Activated CD4-positive, alpha-beta T cell treated with anti-CD3 and anti-CD28 coated beads for 36 hours (primary cell): ENCODE measurements around the gene ZSCAN2. TPM values are rescaled to one million over a fixed set of nuclear protein-coding genes. Genes with fewer than 3 reads are reported as not detected.
"Not testable (repeated sequence)": the region's sequence is repeated elsewhere in the genome, so short reads cannot be mapped to it uniquely, and the experiment has no call there.

ENCODE experiments used
- ATAC-seq: fragments of 200-7000 bp; cut with Tn5 transposase; one replicate; pipeline ENCODE4 v1.10.0; 2021; ENCODE audit warnings: mild to moderate bottlenecking, moderate library complexity
- CTCF ChIA-PET: fragments of 350-600 bp; sonication (Branson Sonifier 250); formaldehyde crosslinking; loops from one replicate; lab custom pipeline; 2021; ENCODE audit warnings: antibody characterized with exemption; lab: Charles Lee
- POLR2A ChIA-PET: fragments of 350-600 bp; sonication (Branson Sonifier 250); formaldehyde crosslinking; loops from one replicate; lab custom pipeline; 2021; ENCODE audit warnings: antibody characterized with exemption, inconsistent platforms; lab: Charles Lee
- DNase-seq: peaks from one replicate; pipeline ENCODE4 v3.0.0-alpha.2; 2020
- H3K27ac Mint-ChIP-seq: one replicate; pipeline ENCODE4 v1.8.0; 2021; ENCODE audit warnings: mixed read lengths
- H3K27me3 Mint-ChIP-seq: one replicate; pipeline ENCODE4 v1.8.0; 2021; ENCODE audit warnings: mixed read lengths
- H3K36me3 Mint-ChIP-seq: one replicate; pipeline ENCODE4 v1.8.0; 2021; ENCODE audit warnings: low read depth, mixed read lengths
- H3K4me1 Mint-ChIP-seq: one replicate; pipeline ENCODE4 v1.8.0; 2021; ENCODE audit warnings: mixed read lengths
- H3K4me3 Mint-ChIP-seq: one replicate; pipeline ENCODE4 v1.8.0; 2021; ENCODE audit warnings: mild to moderate bottlenecking, moderate library complexity, mixed read lengths
- H3K9me3 Mint-ChIP-seq: one replicate; pipeline ENCODE4 v1.8.0; 2021; ENCODE audit warnings: low read depth, mixed read lengths
- intact Hi-C, 2 experiments: fragments of 100-400 bp; cut with DNase I in 1 of 2; cut with micrococcal nuclease in 1 of 2; formaldehyde crosslinking; loops; one replicate each; pipeline versions ENCODE4 v1.14.2 to v1.15.1; 2022 to 2024; cut with DNase I, micrococcal nuclease
- total RNA-seq, 2 experiments: library from RNA; stranded (reverse); gene quantifications; one replicate each; pipeline ENCODE4 v1.2.3, GENCODE V29; 2021

ZSCAN2 gene
- total RNA-seq, 2 experiments from 2014 or later: 5.1 to 5.4 TPM

DNA sequence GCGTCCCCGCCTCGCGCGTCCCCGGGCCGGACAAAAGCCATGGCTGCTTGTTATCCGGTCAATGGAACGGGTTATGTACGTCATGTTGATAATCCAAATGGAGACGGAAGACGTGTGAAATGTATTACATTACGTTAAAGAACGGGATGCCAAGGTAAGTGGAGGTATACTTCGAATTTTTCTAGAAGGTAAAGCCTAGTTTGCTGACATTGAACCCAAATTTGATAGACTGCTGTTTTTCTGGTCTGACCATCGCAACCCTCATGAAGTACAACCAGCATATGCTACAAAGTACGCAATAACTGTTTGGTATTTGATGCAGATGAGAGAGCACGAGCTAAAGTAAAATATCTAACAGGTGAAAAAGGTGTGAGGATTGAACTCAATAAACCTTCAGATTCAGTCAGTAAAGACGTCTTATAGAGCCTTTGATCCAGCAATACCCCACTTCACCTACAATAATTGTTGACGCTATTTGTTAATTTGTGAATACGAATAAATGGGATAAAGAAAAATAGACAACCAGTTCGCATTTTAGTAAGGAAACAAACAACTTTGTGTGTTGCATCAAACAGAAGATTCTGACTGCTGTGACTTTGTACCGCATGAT is 33.5 kb downstream of the ZSCAN2 start:
- ATAC-seq: no peak
- H3K4me3 Mint-ChIP-seq: peak overlapping the region; percentile 93
- no peaks in the 10 kb centered on the region for H3K27me3 Mint-ChIP-seq
- peaks cover 48% of the 10 kb centered on the region for H3K4me1 Mint-ChIP-seq
- ChIA-PET CTCF (interaction anchor here (0.8 to 2.0 kb wide), 10 partner anchors 9 to 80 kb away, joined by 3 to 6 read pairs (median 3); partner anchors contain the start of gene WDR73), POLR2A (no interaction called here)
- DNase-seq: no peak
- H3K27ac Mint-ChIP-seq: peak overlapping the region; percentile 85
- H3K36me3 Mint-ChIP-seq: peaks cover 45% of the 10 kb centered on the region
- no peaks in the 10 kb centered on the region for H3K9me3 Mint-ChIP-seq
- intact Hi-C loops: loop anchor here (5.0 to 10.0 kb wide), 3 partner anchors 47 to 1160 kb away; partner anchors contain the start of gene KLHL25 (in 1 of the 2)

DNA sequence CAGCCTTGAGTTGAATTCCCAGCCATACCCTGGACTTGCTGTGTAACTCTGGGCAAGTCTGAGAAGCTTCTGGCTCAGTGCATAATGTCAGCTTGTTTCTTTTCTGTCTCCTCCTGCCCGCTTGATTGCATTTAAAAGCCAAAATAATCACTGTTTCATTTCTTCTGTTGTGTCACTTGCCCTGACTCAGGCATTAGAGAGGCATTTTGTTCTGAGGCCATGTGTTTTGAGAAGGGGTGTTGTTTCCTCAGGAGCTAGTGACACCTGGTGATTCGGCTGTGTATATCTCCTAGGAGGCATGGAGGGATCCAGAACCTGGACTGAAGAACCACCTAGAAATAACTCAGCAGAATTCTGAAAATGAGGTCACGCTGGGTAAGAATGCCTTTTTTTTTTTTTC is 37.3 kb downstream of the ZSCAN2 start:
- H3K9me3 Mint-ChIP-seq: no peaks in the 10 kb centered on the region
- no peak for DNase-seq
- no peak overlapping the region for H3K4me3 Mint-ChIP-seq
- peaks cover 38% of the 10 kb centered on the region for H3K4me1 Mint-ChIP-seq
- CTCF ChIA-PET: interaction anchor here (0.6 to 1.2 kb wide), 10 partner anchors 11 to 100 kb away, joined by 3 to 4 read pairs (median 3); partner anchors contain the start of gene WDR73
- POLR2A ChIA-PET: interaction anchor here (0.7 kb wide), 1 partner anchor 34 kb away, joined by 5 read pairs; no protein-coding TSS in a partner anchor
- intact Hi-C loops: loop anchor here (5.0 to 10.0 kb wide), 3 partner anchors 767 to 1159 kb away; partner anchors contain the start of gene KLHL25 (in 1 of the 2)
- H3K36me3 Mint-ChIP-seq: peaks cover 66% of the 10 kb centered on the region
- ATAC-seq: peak; percentile 15
- H3K27ac Mint-ChIP-seq: peak overlapping the region; percentile 82
- H3K27me3 Mint-ChIP-seq: no peaks in the 10 kb centered on the region

DNA sequence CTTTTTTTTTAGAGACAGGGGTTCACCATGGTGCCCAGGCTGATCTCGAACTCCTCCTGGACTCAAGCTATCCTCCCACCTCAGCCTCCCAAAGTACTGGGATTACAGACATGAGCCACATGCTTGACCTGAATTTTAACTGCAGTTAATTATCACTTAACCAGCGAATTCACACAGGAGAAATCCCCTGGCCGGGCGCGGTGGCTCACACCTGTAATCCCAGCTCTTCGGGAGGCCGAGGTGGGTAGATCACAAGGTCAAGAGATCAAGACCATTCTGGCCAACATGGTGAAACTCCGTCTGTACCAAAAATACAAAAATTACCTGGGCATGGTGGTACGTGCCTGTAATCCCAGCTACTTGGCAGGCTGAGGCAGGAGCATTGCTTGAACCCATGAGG is 41.1 kb downstream of the ZSCAN2 start:
- H3K4me3 Mint-ChIP-seq, CTCF ChIA-PET, H3K27me3 Mint-ChIP-seq, H3K27ac Mint-ChIP-seq, intact Hi-C loops, DNase-seq, POLR2A ChIA-PET, H3K9me3 Mint-ChIP-seq, ATAC-seq: not testable (repeated sequence)
- H3K4me1 Mint-ChIP-seq: peaks cover 19% of the 10 kb centered on the region
- peaks cover 64% of the 10 kb centered on the region for H3K36me3 Mint-ChIP-seq

DNA sequence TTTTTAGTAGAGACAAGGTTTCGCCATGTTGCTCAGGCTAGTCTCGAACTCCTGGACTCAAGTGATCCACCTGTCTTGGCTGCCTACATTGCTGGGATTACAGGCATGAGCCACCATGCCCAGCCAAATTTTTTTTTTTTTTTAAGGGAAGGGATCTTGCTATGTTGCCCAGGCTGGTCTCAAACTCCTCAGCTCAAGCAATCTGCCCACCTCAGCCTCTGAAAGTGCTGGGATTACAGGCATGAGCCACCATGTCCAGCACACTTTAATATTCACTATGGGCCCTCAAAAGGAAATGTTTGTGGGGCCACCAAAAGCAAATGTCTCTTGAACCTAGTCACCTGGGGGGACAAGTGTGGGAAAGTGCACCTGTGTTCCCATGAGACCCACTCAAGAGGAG is 41.8 kb downstream of the ZSCAN2 start:
- H3K27me3 Mint-ChIP-seq, ATAC-seq, H3K9me3 Mint-ChIP-seq, DNase-seq, H3K4me3 Mint-ChIP-seq, intact Hi-C loops, H3K27ac Mint-ChIP-seq: not testable (repeated sequence)
- Mint-ChIP-seq H3K36me3 (peaks cover 63% of the 10 kb centered on the region), H3K4me1 (peaks cover 15% of the 10 kb centered on the region)
- ChIA-PET POLR2A (interaction anchor here (0.6 kb wide), 1 partner anchor 76 kb away, joined by 5 read pairs; no protein-coding TSS in a partner anchor), CTCF (interaction anchor here (0.6 to 1.2 kb wide), 2 partner anchors 16 to 68 kb away, joined by 3 read pairs; no protein-coding TSS in a partner anchor)

DNA sequence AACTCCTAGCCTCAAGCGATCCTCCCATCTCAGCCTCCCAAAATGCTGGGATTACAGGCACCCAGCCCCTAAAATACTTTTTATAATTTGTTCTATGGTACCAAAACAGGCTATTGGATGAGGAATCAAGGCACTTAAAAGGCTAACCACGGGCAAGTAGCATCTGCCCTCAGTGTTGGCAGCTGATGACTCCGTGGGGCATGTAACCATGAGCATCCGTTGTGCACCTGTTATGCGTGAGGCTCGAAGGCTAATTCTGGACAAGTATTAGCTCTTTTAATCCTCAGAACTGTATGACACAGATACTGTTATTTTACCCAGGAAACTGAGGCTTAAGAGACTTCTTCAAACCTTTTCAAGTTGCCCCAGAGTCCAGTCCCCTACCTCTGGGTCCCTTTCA is 43.0 kb downstream of the ZSCAN2 start:
- intact Hi-C loops: no loop called here
- ChIA-PET CTCF (interaction anchor here (1.2 kb wide), 1 partner anchor 46 kb away, joined by 3 read pairs; no protein-coding TSS in a partner anchor), POLR2A (no interaction called here)
- H3K27me3 Mint-ChIP-seq: no peaks in the 10 kb centered on the region
- DNase-seq (no peak), ATAC-seq (no peak)
- H3K36me3 Mint-ChIP-seq: peaks cover 63% of the 10 kb centered on the region
- no peak overlapping the region for H3K4me3 Mint-ChIP-seq
- H3K4me1 Mint-ChIP-seq: peaks cover 16% of the 10 kb centered on the region
- H3K9me3 Mint-ChIP-seq: no peaks in the 10 kb centered on the region
- peak overlapping the region; percentile 37 for H3K27ac Mint-ChIP-seq

DNA sequence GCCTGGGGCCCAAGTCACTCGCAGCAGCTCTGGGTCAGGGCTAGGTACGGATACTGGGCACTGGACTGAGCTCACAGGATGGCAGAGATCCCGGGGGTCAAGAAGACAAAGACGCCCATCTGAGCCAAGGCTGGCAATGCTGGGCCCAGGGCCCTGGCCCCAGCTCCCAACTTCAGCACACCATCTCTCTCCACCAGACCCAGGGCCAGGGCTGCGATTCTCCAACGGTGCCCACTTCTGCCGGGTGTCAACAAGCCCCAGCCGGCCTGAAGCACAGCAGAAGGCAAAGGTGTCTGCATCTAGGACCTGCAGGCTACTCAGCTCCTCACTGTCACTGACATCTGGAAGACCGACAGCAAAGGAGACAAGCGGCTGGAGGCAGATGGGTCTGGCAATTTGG is 44.7 kb downstream of the ZSCAN2 start:
- Mint-ChIP-seq H3K4me3 (no peak overlapping the region), H3K27ac (no peak overlapping the region), H3K27me3 (no peaks in the 10 kb centered on the region), H3K4me1 (peaks cover 18% of the 10 kb centered on the region), H3K36me3 (peaks cover 52% of the 10 kb centered on the region), H3K9me3 (no peaks in the 10 kb centered on the region)
- DNase-seq (no peak), ATAC-seq (no peak)
- CTCF ChIA-PET: interaction anchor here (0.7 kb wide), 1 partner anchor 11 kb away, joined by 3 read pairs; no protein-coding TSS in a partner anchor
- intact Hi-C loops: no loop called here
- POLR2A ChIA-PET: interaction anchor here (0.7 to 0.8 kb wide), 2 partner anchors 9 to 97 kb away, joined by 4 to 8 read pairs; no protein-coding TSS in a partner anchor

DNA sequence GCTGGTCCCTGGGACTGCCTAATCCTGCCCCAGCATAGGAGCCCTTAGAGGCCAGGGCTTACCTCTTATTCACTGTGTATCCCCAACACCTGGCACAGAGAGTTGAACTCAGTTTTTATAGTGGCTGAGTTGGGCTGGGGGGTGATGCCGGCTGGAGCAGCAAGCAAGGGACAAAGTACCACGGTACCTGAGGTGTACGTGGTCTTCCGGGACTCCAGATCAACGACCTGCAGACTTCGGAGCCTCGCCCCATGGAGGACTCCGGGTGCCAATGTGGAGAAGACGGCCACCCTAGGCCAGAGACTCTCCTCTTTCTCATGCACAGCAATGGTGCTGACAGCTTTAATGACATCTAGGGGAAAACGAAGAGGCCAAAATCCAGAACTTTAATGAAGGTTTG is 45.2 kb downstream of the ZSCAN2 start:
- no peak overlapping the region for H3K27ac Mint-ChIP-seq
- DNase-seq: no peak
- ChIA-PET CTCF (interaction anchor here (0.7 kb wide), 1 partner anchor 11 kb away, joined by 3 read pairs; no protein-coding TSS in a partner anchor), POLR2A (no interaction called here)
- H3K4me3 Mint-ChIP-seq: no peak overlapping the region
- peaks cover 13% of the 10 kb centered on the region for H3K4me1 Mint-ChIP-seq
- H3K9me3 Mint-ChIP-seq: no peaks in the 10 kb centered on the region
- H3K36me3 Mint-ChIP-seq: peaks cover 49% of the 10 kb centered on the region
- H3K27me3 Mint-ChIP-seq: no peaks in the 10 kb centered on the region
- no peak for ATAC-seq
- intact Hi-C loops: no loop called here

DNA sequence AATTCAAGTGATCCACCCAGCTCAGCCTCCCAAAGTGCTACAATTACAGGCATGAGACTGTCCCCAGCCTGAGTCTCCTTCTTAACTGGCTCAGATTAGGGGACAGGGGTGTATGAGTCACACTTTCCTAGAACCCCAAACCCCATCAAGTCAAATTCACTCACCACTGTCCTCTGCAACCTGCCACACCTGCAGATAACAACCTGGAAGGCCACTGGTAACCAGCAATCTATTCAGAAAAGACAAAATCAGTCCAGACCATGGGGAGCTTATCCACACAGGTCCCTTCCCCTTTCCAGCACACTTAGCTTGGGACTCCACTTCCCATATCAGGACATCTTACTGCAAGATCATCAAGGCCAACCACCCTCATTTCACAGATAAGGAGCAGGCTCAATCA is 46.9 kb downstream of the ZSCAN2 start:
- Mint-ChIP-seq H3K4me3 (no peak overlapping the region), H3K9me3 (no peaks in the 10 kb centered on the region), H3K36me3 (peaks cover 47% of the 10 kb centered on the region), H3K27me3 (no peaks in the 10 kb centered on the region), H3K4me1 (peaks cover 21% of the 10 kb centered on the region), H3K27ac (peak overlapping the region; percentile 18)
- POLR2A ChIA-PET: no interaction called here
- ATAC-seq: no peak
- intact Hi-C loops: no loop called here
- no peak for DNase-seq
- CTCF ChIA-PET: interaction anchor here (0.6 to 1.1 kb wide), 3 partner anchors 13 to 103 kb away, joined by 3 read pairs; no protein-coding TSS in a partner anchor

DNA sequence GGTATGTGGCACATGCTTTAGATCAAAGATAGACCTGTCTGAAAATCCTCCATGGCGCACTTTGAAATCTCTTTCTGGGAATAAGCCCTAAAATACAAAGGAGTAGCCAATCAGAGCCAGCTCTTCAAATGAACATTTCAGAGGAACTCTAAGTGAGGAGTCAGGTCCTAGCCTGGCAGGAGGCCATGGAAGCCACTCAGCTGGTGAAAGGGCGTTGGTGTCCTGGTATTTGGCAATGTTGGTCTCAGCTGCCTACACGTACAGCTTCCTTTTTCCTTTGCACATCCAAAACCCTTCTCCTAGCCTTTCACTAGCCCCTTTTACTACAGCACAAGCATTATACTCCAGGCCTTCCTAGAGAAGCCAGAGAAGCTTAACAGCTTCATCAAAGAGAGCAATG is 47.7 kb downstream of the ZSCAN2 start:
- ATAC-seq (no peak), DNase-seq (no peak)
- CTCF ChIA-PET: interaction anchor here (0.9 to 1.1 kb wide), 2 partner anchors 10 to 11 kb away, joined by 3 read pairs; no protein-coding TSS in a partner anchor
- intact Hi-C loops: no loop called here
- Mint-ChIP-seq H3K4me1 (peaks cover 28% of the 10 kb centered on the region), H3K36me3 (peaks cover 44% of the 10 kb centered on the region), H3K27ac (peak overlapping the region; percentile 79), H3K9me3 (no peaks in the 10 kb centered on the region), H3K4me3 (no peak overlapping the region), H3K27me3 (no peaks in the 10 kb centered on the region)
- POLR2A ChIA-PET: no interaction called here

DNA sequence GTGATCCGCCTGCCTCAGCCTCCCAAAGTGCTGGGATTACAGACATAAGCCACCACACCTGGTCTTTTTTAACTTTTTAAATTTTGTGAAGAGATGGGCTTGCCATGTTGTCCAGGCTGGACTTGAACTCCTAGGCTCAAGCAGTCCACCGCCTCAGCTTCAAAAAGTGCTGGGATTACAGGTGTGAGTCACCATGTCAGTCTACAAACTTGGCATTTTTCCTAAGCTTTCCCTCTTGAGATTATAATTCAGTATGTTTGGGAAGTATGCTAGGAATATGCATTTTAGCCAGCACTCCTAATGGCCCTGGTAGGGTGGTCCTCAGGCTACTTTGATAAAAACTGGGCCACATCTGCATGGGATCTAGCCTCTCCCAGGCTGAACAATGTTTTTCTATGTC is 48.9 kb downstream of the ZSCAN2 start:
- Mint-ChIP-seq H3K36me3 (peaks cover 40% of the 10 kb centered on the region), H3K4me3 (no peak overlapping the region), H3K4me1 (peaks cover 28% of the 10 kb centered on the region), H3K27ac (no peak overlapping the region), H3K9me3 (no peaks in the 10 kb centered on the region), H3K27me3 (no peaks in the 10 kb centered on the region)
- ChIA-PET POLR2A (no interaction called here), CTCF (interaction anchor here (0.7 to 1.1 kb wide), 3 partner anchors 11 to 225 kb away, joined by 3 read pairs; no protein-coding TSS in a partner anchor)
- ATAC-seq (no peak), DNase-seq (no peak)
- intact Hi-C loops: no loop called here

DNA sequence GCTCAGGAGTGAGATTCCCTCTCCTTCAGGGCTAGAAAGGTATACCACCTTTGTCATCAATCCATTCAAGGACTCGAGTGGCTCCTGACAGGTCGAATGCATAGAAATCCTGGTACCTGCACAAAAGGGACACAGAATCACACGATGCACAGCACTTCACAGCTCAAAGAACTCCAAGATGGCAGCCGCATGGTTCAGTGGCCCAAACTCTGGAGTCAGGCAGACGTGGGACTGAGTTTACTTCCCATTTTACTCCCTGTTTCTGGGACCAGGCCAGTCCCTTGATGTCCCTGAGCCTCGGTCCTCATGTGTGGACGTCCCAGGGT is 52.7 kb downstream of the ZSCAN2 start:
- DNase-seq: peak; percentile 38
- H3K36me3 Mint-ChIP-seq: peaks cover 17% of the 10 kb centered on the region
- no peaks in the 10 kb centered on the region for H3K9me3 Mint-ChIP-seq
- ATAC-seq: no peak
- peak overlapping the region; percentile 93 for H3K4me3 Mint-ChIP-seq
- intact Hi-C loops: no loop called here
- H3K4me1 Mint-ChIP-seq: peaks cover 35% of the 10 kb centered on the region
- POLR2A ChIA-PET: interaction anchor here (0.8 to 1.5 kb wide), 7 partner anchors 18 to 327 kb away, joined by 3 to 6 read pairs (median 4); partner anchors contain the start of gene SEC11A
- CTCF ChIA-PET: interaction anchor here (0.6 to 2.4 kb wide), 18 partner anchors 10 to 327 kb away, joined by 3 to 7 read pairs (median 4); partner anchors contain the start of genes ALPK3 and SEC11A
- H3K27ac Mint-ChIP-seq: peak overlapping the region; percentile 93
- no peaks in the 10 kb centered on the region for H3K27me3 Mint-ChIP-seq
